ENCODE data around the gene BMP8B.

The BMP8B gene

GRCh38 chr1:39726600-39726999 lies 62.1 kb downstream of the BMP8B start:
- no peak for DNase-seq (ENCODE audit: low spot score)
- Mint-ChIP-seq H3K4me1 (ENCODE audit: low read depth) (peaks cover 7% of the 10 kb centered on the region), H3K4me3 (no peak overlapping the region), H3K27me3 (ENCODE audit: low read depth) (peaks cover 65% of the 10 kb centered on the region), H3K36me3 (ENCODE audit: low read depth) (no peaks in the 10 kb centered on the region), H3K27ac (no peak overlapping the region), H3K9me3 (no peaks in the 10 kb centered on the region)

- no peak overlapping the region for H3K27ac Mint-ChIP-seq
- H3K27me3 Mint-ChIP-seq (ENCODE audit: low read depth), result peaks cover 56% of the 10 kb centered on the region
- peaks cover 5% of the 10 kb centered on the region for H3K4me1 Mint-ChIP-seq (ENCODE audit: low read depth)
- no peaks in the 10 kb centered on the region for H3K9me3 Mint-ChIP-seq
- H3K4me3 Mint-ChIP-seq, result no peak overlapping the region
- no peaks in the 10 kb centered on the region for H3K36me3 Mint-ChIP-seq (ENCODE audit: low read depth)
- no peak for DNase-seq (ENCODE audit: low spot score)
Observed at GRCh38 chr1:39722495-39722894, 66.2 kb downstream of the BMP8B start.

- no peaks in the 10 kb centered on the region for H3K9me3 Mint-ChIP-seq
- H3K4me3 Mint-ChIP-seq, result no peak overlapping the region
- H3K27ac Mint-ChIP-seq, result no peak overlapping the region
- no peak for DNase-seq (ENCODE audit: low spot score)
- no peaks in the 10 kb centered on the region for H3K36me3 Mint-ChIP-seq (ENCODE audit: low read depth)
- peaks cover 56% of the 10 kb centered on the region for H3K27me3 Mint-ChIP-seq (ENCODE audit: low read depth)
- H3K4me1 Mint-ChIP-seq (ENCODE audit: low read depth), result peaks cover under 1% of the 10 kb centered on the region
Observed at GRCh38 chr1:39721664-39722063, 67.0 kb downstream of the BMP8B start.

- Mint-ChIP-seq H3K9me3 (no peaks in the 10 kb centered on the region), H3K27ac (no peak overlapping the region), H3K4me3 (no peak overlapping the region), H3K4me1 (ENCODE audit: low read depth) (no peaks in the 10 kb centered on the region), H3K27me3 (ENCODE audit: low read depth) (peaks cover 54% of the 10 kb centered on the region), H3K36me3 (ENCODE audit: low read depth) (no peaks in the 10 kb centered on the region)
- DNase-seq (ENCODE audit: low spot score), result no peak
Observed at GRCh38 chr1:39720094-39720999, 68.3 kb downstream of the BMP8B start.

GRCh38 chr1:39717809-39718208 lies 70.9 kb downstream of the BMP8B start:
- no peaks in the 10 kb centered on the region for H3K4me1 Mint-ChIP-seq (ENCODE audit: low read depth)
- no peak for DNase-seq (ENCODE audit: low spot score)

GRCh38 chr1:39713557-39713956 lies 75.1 kb downstream of the BMP8B start:
- no peaks in the 10 kb centered on the region for H3K36me3 Mint-ChIP-seq (ENCODE audit: low read depth)
- H3K27ac Mint-ChIP-seq, result no peak overlapping the region
- DNase-seq (ENCODE audit: low spot score), result no peak
- no peak overlapping the region for H3K4me3 Mint-ChIP-seq
- H3K4me1 Mint-ChIP-seq (ENCODE audit: low read depth), result no peaks in the 10 kb centered on the region
- H3K27me3 Mint-ChIP-seq (ENCODE audit: low read depth), result peaks cover 35% of the 10 kb centered on the region
- no peaks in the 10 kb centered on the region for H3K9me3 Mint-ChIP-seq

More at GRCh38 chr1:39717809-39718208, 70.9 kb downstream of the BMP8B start:
- H3K4me3 Mint-ChIP-seq, result no peak overlapping the region
- H3K27me3 Mint-ChIP-seq (ENCODE audit: low read depth), result peaks cover 49% of the 10 kb centered on the region
- H3K9me3 Mint-ChIP-seq, result no peaks in the 10 kb centered on the region
- H3K27ac Mint-ChIP-seq, result no peak overlapping the region
- H3K36me3 Mint-ChIP-seq (ENCODE audit: low read depth), result no peaks in the 10 kb centered on the region

GRCh38 chr1:39711966-39712340 lies 76.7 kb downstream of the BMP8B start:
- H3K27me3 Mint-ChIP-seq (ENCODE audit: low read depth), result peaks cover 28% of the 10 kb centered on the region
- H3K4me1 Mint-ChIP-seq (ENCODE audit: low read depth), result no peaks in the 10 kb centered on the region

GRCh38 chr1:39711104-39711965 lies 77.3 kb downstream of the BMP8B start:
- no peak overlapping the region for H3K27ac Mint-ChIP-seq
- H3K27me3 Mint-ChIP-seq (ENCODE audit: low read depth), result peaks cover 24% of the 10 kb centered on the region
- no peaks in the 10 kb centered on the region for H3K36me3 Mint-ChIP-seq (ENCODE audit: low read depth)
- DNase-seq (ENCODE audit: low spot score), result no peak
- no peak overlapping the region for H3K4me3 Mint-ChIP-seq
- no peaks in the 10 kb centered on the region for H3K9me3 Mint-ChIP-seq
- H3K4me1 Mint-ChIP-seq (ENCODE audit: low read depth), result no peaks in the 10 kb centered on the region

More at GRCh38 chr1:39711966-39712340, 76.7 kb downstream of the BMP8B start:
- H3K4me3 Mint-ChIP-seq, result no peak overlapping the region
- no peaks in the 10 kb centered on the region for H3K36me3 Mint-ChIP-seq (ENCODE audit: low read depth)
- H3K9me3 Mint-ChIP-seq, result no peaks in the 10 kb centered on the region
- no peak for DNase-seq (ENCODE audit: low spot score)
- H3K27ac Mint-ChIP-seq, result no peak overlapping the region

- Mint-ChIP-seq H3K36me3 (ENCODE audit: low read depth) (no peaks in the 10 kb centered on the region), H3K4me1 (ENCODE audit: low read depth) (no peaks in the 10 kb centered on the region), H3K4me3 (no peak overlapping the region), H3K27me3 (ENCODE audit: low read depth) (peaks cover 21% of the 10 kb centered on the region), H3K9me3 (no peaks in the 10 kb centered on the region), H3K27ac (no peak overlapping the region)
- DNase-seq (ENCODE audit: low spot score), result no peak
Observed at GRCh38 chr1:39707506-39707905, 81.2 kb downstream of the BMP8B start.
